ENCODE data around the gene SLC2A13. TPM values are rescaled to one million over a fixed set of nuclear protein-coding genes. Genes with fewer than 3 reads are reported as not detected.

SLC2A13 gene
- total and polyA plus RNA-seq, 8 donors: 0.93 to 87.5 (median 4.0) TPM

- Histone ChIP-seq H3K27ac (no peak overlapping the region), H3K9me3 (no peaks in the 10 kb centered on the region), H3K4me3 (no peak overlapping the region), H3K27me3 (no peaks in the 10 kb centered on the region), H3K36me3 (no peaks in the 10 kb centered on the region), H3K4me1 (peaks cover 0 to 11% (median 3%) of the 10 kb centered on the region in 4 donors)
- DNase-seq: no peak
- intact Hi-C loops (cut with DNase I; ENCODE audit: low total_unique reads): no loop called here
- WGBS, 5 donors: 43 to 69% (median 56%) methylated on average over 1 of the region's 1 CpG
- TF ChIP-seq, protein P1, sequence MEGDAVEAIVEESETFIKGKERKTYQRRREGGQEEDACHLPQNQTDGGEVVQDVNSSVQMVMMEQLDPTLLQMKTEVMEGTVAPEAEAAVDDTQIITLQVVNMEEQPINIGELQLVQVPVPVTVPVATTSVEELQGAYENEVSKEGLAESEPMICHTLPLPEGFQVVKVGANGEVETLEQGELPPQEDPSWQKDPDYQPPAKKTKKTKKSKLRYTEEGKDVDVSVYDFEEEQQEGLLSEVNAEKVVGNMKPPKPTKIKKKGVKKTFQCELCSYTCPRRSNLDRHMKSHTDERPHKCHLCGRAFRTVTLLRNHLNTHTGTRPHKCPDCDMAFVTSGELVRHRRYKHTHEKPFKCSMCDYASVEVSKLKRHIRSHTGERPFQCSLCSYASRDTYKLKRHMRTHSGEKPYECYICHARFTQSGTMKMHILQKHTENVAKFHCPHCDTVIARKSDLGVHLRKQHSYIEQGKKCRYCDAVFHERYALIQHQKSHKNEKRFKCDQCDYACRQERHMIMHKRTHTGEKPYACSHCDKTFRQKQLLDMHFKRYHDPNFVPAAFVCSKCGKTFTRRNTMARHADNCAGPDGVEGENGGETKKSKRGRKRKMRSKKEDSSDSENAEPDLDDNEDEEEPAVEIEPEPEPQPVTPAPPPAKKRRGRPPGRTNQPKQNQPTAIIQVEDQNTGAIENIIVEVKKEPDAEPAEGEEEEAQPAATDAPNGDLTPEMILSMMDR (IDR thresholded peaks at IDR 0.05): no peak
- TF ChIP-seq POLR2AphosphoS5 (IDR thresholded peaks at IDR 0.05) (no peak), EP300 (IDR thresholded peaks at IDR 0.05) (no peak)
These were observed 186.1 kb downstream of the SLC2A13 start for GRCh38 chr12:39919790-39920189.

DNA sequence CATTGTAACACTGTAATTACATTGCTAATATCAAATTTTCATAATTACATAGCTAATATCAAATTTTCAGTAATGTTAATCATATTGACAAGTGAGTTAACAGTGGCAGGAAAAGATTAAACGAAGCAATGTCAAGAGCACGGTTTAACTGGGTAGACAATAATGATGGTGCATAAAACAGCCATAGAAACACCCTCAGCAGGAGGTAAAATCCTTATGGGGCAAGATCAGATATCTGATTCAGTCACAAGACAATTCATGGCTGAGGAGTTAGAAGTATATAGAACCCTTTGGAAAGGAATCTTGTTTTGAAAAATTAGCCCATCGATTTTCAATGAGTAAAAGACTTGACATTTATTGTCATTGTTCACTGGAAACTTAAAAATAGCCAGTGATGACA, 190.6 kb downstream of the SLC2A13 start:
- WGBS, 5 donors: 70 to 81% (median 78%) methylated on average over 3 of the region's 3 CpGs
- peaks cover 4 to 14% (median 6%) of the 10 kb centered on the region in 4 donors for H3K4me1 ChIP-seq
- intact Hi-C loops (cut with DNase I; ENCODE audit: low total_unique reads): no loop called here

GRCh38 chr12:39912211-39912980, 193.5 kb downstream of the SLC2A13 start:
- no peaks in the 10 kb centered on the region for H3K9me3 ChIP-seq
- no peak overlapping the region for H3K4me3 ChIP-seq
- DNase-seq: peak; percentile 55 to 93
- no peaks in the 10 kb centered on the region for H3K27me3 ChIP-seq
- no peak for TF ChIP-seq POLR2A (IDR thresholded peaks at IDR 0.05)
- TF ChIP-seq, protein P1 (IDR thresholded peaks at IDR 0.05): no peak
- no peak for TF ChIP-seq EP300 (IDR thresholded peaks at IDR 0.05)
- peak in 2 of 3 donors; percentile 53 to 67 for TF ChIP-seq POLR2AphosphoS5 (IDR thresholded peaks at IDR 0.05)
- intact Hi-C loops (cut with DNase I; ENCODE audit: low total_unique reads): no loop called here
- peak overlapping the region in 1 of 5 donors; percentile 48 for H3K27ac ChIP-seq
- peaks cover 0 to 8% (median 6%) of the 10 kb centered on the region in 4 donors for H3K4me1 ChIP-seq
- no peaks in the 10 kb centered on the region for H3K36me3 ChIP-seq
- 19 to 47% (median 40%) methylated on average over 7 of the region's 7 CpGs for WGBS, 5 donors

More for the DNA sequence above, 190.6 kb downstream of the SLC2A13 start:
- H3K4me3 ChIP-seq: no peak overlapping the region
- DNase-seq: no peak
- H3K9me3 ChIP-seq: no peaks in the 10 kb centered on the region
- H3K27ac ChIP-seq: no peak overlapping the region
- H3K27me3 ChIP-seq: no peaks in the 10 kb centered on the region
- TF ChIP-seq, protein P1 (IDR thresholded peaks at IDR 0.05): no peak
- TF ChIP-seq POLR2AphosphoS5 (IDR thresholded peaks at IDR 0.05): no peak
- TF ChIP-seq POLR2A (IDR thresholded peaks at IDR 0.05): no peak
- no peak for TF ChIP-seq EP300 (IDR thresholded peaks at IDR 0.05)
- no peaks in the 10 kb centered on the region for H3K36me3 ChIP-seq

- Histone ChIP-seq H3K36me3 (no peaks in the 10 kb centered on the region), H3K9me3 (no peaks in the 10 kb centered on the region), H3K4me3 (no peak overlapping the region), H3K27ac (no peak overlapping the region), H3K4me1 (peaks cover 0 to 11% (median 3%) of the 10 kb centered on the region in 4 donors), H3K27me3 (no peaks in the 10 kb centered on the region)
- no peak for DNase-seq
- intact Hi-C loops (cut with DNase I; ENCODE audit: low total_unique reads): no loop called here
- TF ChIP-seq EP300 (IDR thresholded peaks at IDR 0.05): no peak
- TF ChIP-seq POLR2AphosphoS5 (IDR thresholded peaks at IDR 0.05): no peak
- TF ChIP-seq, protein P1 (IDR thresholded peaks at IDR 0.05): no peak
- no peak for TF ChIP-seq POLR2A (IDR thresholded peaks at IDR 0.05)
These were observed 199.6 kb downstream of the SLC2A13 start for GRCh38 chr12:39906237-39906636.
